Liver (tissue), 9 donors: Measurements from ENCODE around the gene TAL1. TPM values are rescaled to one million over a fixed set of nuclear protein-coding genes. Genes with fewer than 3 reads are reported as not detected.
A peak's percentile ranks its signal among the peaks of the same experiment; 100 is the strongest.

Experiments
- DNase-seq: peaks from one replicate; pipeline ENCODE4 v3.0.0-alpha.2; 2017; ENCODE audit warnings: low spot score
- H3K27ac ChIP-seq, 2 donors: one replicate each; pipeline ENCODE4 v1.7.0; 2013; ENCODE audit warnings: inconsistent platforms in 2 of 2, low read length in 2 of 2, control low read depth in 1 of 2, low read depth in 1 of 2, mild to moderate bottlenecking in 1 of 2
- H3K27me3 ChIP-seq, 4 donors: one replicate each; pipeline versions ENCODE4 v1.6.1 to v1.7.0; 2013; ENCODE audit warnings: low read length in 3 of 4, inconsistent platforms in 1 of 4, mild to moderate bottlenecking in 1 of 4, moderate library complexity in 1 of 4; ENCODE audit not compliant: control insufficient read depth in 4 of 4, insufficient read depth in 4 of 4
- H3K36me3 ChIP-seq, 4 donors: one replicate each; pipeline versions ENCODE4 v1.6.1 to v1.7.0; 2013; ENCODE audit warnings: low read length in 3 of 4, mild to moderate bottlenecking in 3 of 4, low read depth in 1 of 4, moderate library complexity in 1 of 4; ENCODE audit not compliant: control insufficient read depth in 4 of 4, insufficient read depth in 3 of 4
- H3K4me1 ChIP-seq, 4 donors: one replicate each; pipeline versions ENCODE4 v1.6.1 to v1.7.0; 2013; ENCODE audit warnings: low read length in 3 of 4, mild to moderate bottlenecking in 3 of 4, moderate library complexity in 1 of 4; ENCODE audit not compliant: control insufficient read depth in 4 of 4, insufficient read depth in 4 of 4
- H3K4me3 ChIP-seq, 3 donors: one replicate each; pipeline versions ENCODE4 v1.6.1 to v1.7.0; 2013; ENCODE audit warnings: low read length in 3 of 3, control low read depth in 1 of 3, low read depth in 1 of 3, mild to moderate bottlenecking in 1 of 3
- H3K9ac ChIP-seq, 2 donors: one replicate each; pipeline ENCODE4 v1.7.0; 2013; ENCODE audit warnings: low read length in 2 of 2, mild to moderate bottlenecking in 2 of 2, moderate library complexity in 2 of 2, control low read depth in 1 of 2, low read depth in 1 of 2
- H3K9me3 ChIP-seq, 4 donors: one replicate each; pipeline versions ENCODE4 v1.6.1 to v1.7.0; 2013; ENCODE audit warnings: low read length in 3 of 4; ENCODE audit not compliant: control insufficient read depth in 4 of 4
- CTCF ChIP-seq: fragments of 150-350 bp; IDR thresholded peaks from 2 replicates; pipeline ENCODE4 v1.5.1; 2017; ENCODE audit warnings: improper control_type of control experiment, low read depth, low read length; ENCODE audit not compliant: missing input control
- EGR1 ChIP-seq, 2 donors: IDR thresholded peaks; 2 replicates each; pipeline ENCODE4 v1.6.1; 2016 to 2018; ENCODE audit warnings: antibody characterized with exemption in 2 of 2, low read depth in 2 of 2
- FOXA1 ChIP-seq: IDR thresholded peaks from 2 replicates; pipeline ENCODE4 v1.6.1; 2016; ENCODE audit warnings: antibody characterized with exemption
- FOXA2 ChIP-seq: IDR thresholded peaks from 2 replicates; pipeline ENCODE4 v1.6.1; 2016; ENCODE audit warnings: antibody characterized with exemption
- HNF4G ChIP-seq: IDR thresholded peaks from 2 replicates; pipeline ENCODE4 v1.6.1; 2016; ENCODE audit warnings: antibody characterized with exemption
- JUND ChIP-seq, 2 donors: IDR thresholded peaks; 2 replicates each; pipeline ENCODE4 v1.6.1; 2016; ENCODE audit warnings: antibody characterized with exemption in 2 of 2
- NR2F2 ChIP-seq: IDR thresholded peaks from 2 replicates; pipeline ENCODE4 v1.6.1; 2016; ENCODE audit warnings: antibody characterized with exemption
- RAD21 ChIP-seq, 2 donors: IDR thresholded peaks; 2 replicates each; pipeline ENCODE4 v1.6.1; 2016; ENCODE audit warnings: antibody characterized with exemption in 2 of 2, mild to moderate bottlenecking in 2 of 2
- REST ChIP-seq: IDR thresholded peaks from 2 replicates; pipeline ENCODE4 v1.6.1; 2016; ENCODE audit warnings: antibody characterized with exemption, mild to moderate bottlenecking
- RXRA ChIP-seq, 2 donors: IDR thresholded peaks; 2 replicates each; pipeline ENCODE4 v1.6.1; 2017 to 2018; ENCODE audit warnings: antibody characterized with exemption in 2 of 2, mild to moderate bottlenecking in 1 of 2
- TAF1 ChIP-seq: conservative IDR thresholded peaks from 2 replicates; pipeline ENCODE4 v1.6.1; 2016; ENCODE audit warnings: antibody characterized with exemption, mild to moderate bottlenecking
- YY1 ChIP-seq: IDR thresholded peaks from 2 replicates; pipeline ENCODE4 v1.6.1; 2016; ENCODE audit warnings: antibody characterized with exemption, mild to moderate bottlenecking
- WGBS: extraction: QIAGEN DNeasy Blood & Tissue Kit; methylation state at CpG from one replicate; pipeline ENCODE4 v1.1.7; 2013; 5-methylcytosine and 5-hydroxymethylcytosine counted together
- polyA plus RNA-seq, 2 donors: library from polyadenylated mRNA; stranded (reverse) in 1 of 2; unstranded in 1 of 2; fragments of 200-250 nt in 1 of 2; fragments of >200 nt in 1 of 2; fragmentation: Nextera tagmentation in 1 of 2; extraction: Ambion mirVana in 1 of 2; gene quantifications; one replicate each; pipeline versions ENCODE4 v1.2.1 to v1.2.3, GENCODE V29; 2013 to 2015
- total RNA-seq, 2 donors: library from RNA; depleted of rRNA; stranded (reverse); fragments of >200 nt; gene quantifications; one replicate each; pipeline ENCODE4 v1.2.3, GENCODE V29; 2014
- TF ChIP-seq, protein P1 (sequence below): IDR thresholded peaks from 2 replicates; pipeline ENCODE4 v1.6.1; 2016; ENCODE audit warnings: antibody characterized with exemption
- TF ChIP-seq, protein P2 (sequence below): IDR thresholded peaks from 2 replicates; pipeline ENCODE4 v1.6.1; 2016; ENCODE audit warnings: antibody characterized with exemption
- donor health status: healthy.
- donor health status: healthy.
- donor health status: healthy.
- donor health status: healthy.
- donor health status: healthy.

TAL1 gene
- total and polyA plus RNA-seq, 4 donors, result 0.79 to 184 (median 2.3) TPM

DNA sequence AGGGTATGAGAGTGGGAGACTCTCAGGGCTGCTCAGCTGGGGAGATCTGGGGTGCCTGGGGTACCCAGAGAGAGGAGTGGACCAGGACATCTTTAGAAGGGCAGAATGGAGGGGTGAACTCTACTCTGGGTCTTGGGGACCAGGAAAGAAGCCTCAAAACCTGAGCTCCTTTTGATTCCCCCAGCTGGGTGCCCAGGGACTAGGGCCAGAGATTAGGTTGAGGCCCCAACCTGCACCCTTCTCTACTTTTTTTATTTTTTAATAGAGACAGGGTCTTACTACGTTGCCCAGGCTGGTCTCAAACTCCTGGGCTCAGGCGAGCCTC is 44.1 kb downstream of the TAL1 start:
- TF ChIP-seq, protein P1, sequence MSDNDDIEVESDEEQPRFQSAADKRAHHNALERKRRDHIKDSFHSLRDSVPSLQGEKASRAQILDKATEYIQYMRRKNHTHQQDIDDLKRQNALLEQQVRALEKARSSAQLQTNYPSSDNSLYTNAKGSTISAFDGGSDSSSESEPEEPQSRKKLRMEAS, result no peak
- TF ChIP-seq JUND (IDR thresholded peaks at IDR 0.05) (no peak), TAF1 (no peak), RXRA (IDR thresholded peaks at IDR 0.05) (no peak), REST (no peak), NR2F2 (no peak), FOXA1 (no peak), RAD21 (IDR thresholded peaks at IDR 0.05) (no peak), HNF4G (no peak), FOXA2 (no peak), EGR1 (IDR thresholded peaks at IDR 0.05; ENCODE audit: low read depth in 2 of 2) (no peak), CTCF (no peak)
- TF ChIP-seq, protein P2, sequence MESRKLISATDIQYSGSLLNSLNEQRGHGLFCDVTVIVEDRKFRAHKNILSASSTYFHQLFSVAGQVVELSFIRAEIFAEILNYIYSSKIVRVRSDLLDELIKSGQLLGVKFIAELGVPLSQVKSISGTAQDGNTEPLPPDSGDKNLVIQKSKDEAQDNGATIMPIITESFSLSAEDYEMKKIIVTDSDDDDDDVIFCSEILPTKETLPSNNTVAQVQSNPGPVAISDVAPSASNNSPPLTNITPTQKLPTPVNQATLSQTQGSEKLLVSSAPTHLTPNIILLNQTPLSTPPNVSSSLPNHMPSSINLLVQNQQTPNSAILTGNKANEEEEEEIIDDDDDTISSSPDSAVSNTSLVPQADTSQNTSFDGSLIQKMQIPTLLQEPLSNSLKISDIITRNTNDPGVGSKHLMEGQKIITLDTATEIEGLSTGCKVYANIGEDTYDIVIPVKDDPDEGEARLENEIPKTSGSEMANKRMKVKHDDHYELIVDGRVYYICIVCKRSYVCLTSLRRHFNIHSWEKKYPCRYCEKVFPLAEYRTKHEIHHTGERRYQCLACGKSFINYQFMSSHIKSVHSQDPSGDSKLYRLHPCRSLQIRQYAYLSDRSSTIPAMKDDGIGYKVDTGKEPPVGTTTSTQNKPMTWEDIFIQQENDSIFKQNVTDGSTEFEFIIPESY, result no peak
- Histone ChIP-seq H3K27ac (no peak overlapping the region), H3K4me1 (peaks cover 0 to 6% (median 3%) of the 10 kb centered on the region in 4 donors)

GRCh38 chr1:47187231-47187925 is 44.6 kb downstream of the TAL1 start:
- Histone ChIP-seq H3K36me3 (no peaks in the 10 kb centered on the region), H3K9me3 (no peaks in the 10 kb centered on the region), H3K4me3 (no peak overlapping the region), H3K27me3 (no peaks in the 10 kb centered on the region), H3K9ac (no peak overlapping the region), H3K27ac (no peak overlapping the region), H3K4me1 (peaks cover 0 to 3% (median under 1%) of the 10 kb centered on the region in 4 donors)
- 88% methylated on average over 12 of the region's 12 CpGs for WGBS
- TF ChIP-seq REST (no peak), HNF4G (no peak), CTCF (no peak), NR2F2 (no peak), YY1 (no peak), FOXA1 (no peak)
- TF ChIP-seq, protein P1, result no peak
- peak; percentile 37 for DNase-seq

More for the DNA sequence above, 44.1 kb downstream of the TAL1 start:
- DNase-seq, result no peak
- Histone ChIP-seq H3K27me3 (no peaks in the 10 kb centered on the region), H3K4me3 (no peak overlapping the region), H3K36me3 (no peaks in the 10 kb centered on the region), H3K9me3 (no peaks in the 10 kb centered on the region), H3K9ac (no peak overlapping the region)
- WGBS, result 90% methylated on average over 2 of the region's 2 CpGs
